GM19468 (cell line): ENCODE results near the gene PRMT1.
A peak's percentile ranks its signal among the peaks of the same experiment; 100 is the strongest.

ENCODE experiments used
- ATAC-seq: cut with Tn5 transposase; IDR thresholded peaks from one replicate; pipeline ENCODE4 v1.9.1; 2021; ENCODE audit warnings: mild to moderate bottlenecking, moderate library complexity, moderate number of reproducible peaks; ENCODE audit not compliant: unreplicated experiment; ENCODE audit errors: extremely low read depth

Gene PRMT1

GRCh38 chr19:49666120-49666444 lies 11.0 kb upstream of the PRMT1 start:
- ATAC-seq = no peak

- no peak for ATAC-seq
Observed at GRCh38 chr19:49667473-49667872, 9.6 kb upstream of the PRMT1 start.

- no peak for ATAC-seq
Observed at GRCh38 chr19:49669516-49669915, 7.6 kb upstream of the PRMT1 start.

- ATAC-seq = no peak
Observed at GRCh38 chr19:49672131-49672919, 4.7 kb upstream of the PRMT1 start.

- ATAC-seq = peak; percentile 71
Observed at GRCh38 chr19:49676136-49676783, 811 bp upstream of the PRMT1 start.

GRCh38 chr19:49676784-49677230 lies 264 bp upstream of the PRMT1 start:
- ATAC-seq = no peak

- ATAC-seq = no peak
Observed at GRCh38 chr19:49677901-49678674, 1.0 kb downstream of the PRMT1 start.

GRCh38 chr19:49678985-49679770 lies 2.1 kb downstream of the PRMT1 start:
- ATAC-seq = no peak

GRCh38 chr19:49679771-49680413 lies 2.8 kb downstream of the PRMT1 start:
- no peak for ATAC-seq

GRCh38 chr19:49680421-49681351 lies 3.6 kb downstream of the PRMT1 start:
- no peak for ATAC-seq

- no peak for ATAC-seq
Observed at GRCh38 chr19:49681830-49682229, 4.8 kb downstream of the PRMT1 start.

GRCh38 chr19:49682274-49682673 lies 5.2 kb downstream of the PRMT1 start:
- ATAC-seq = no peak

GRCh38 chr19:49683814-49684250 lies 6.8 kb downstream of the PRMT1 start:
- no peak for ATAC-seq

- no peak for ATAC-seq
Observed at GRCh38 chr19:49684251-49684982, 7.3 kb downstream of the PRMT1 start.

GRCh38 chr19:49684983-49685553 lies 8.0 kb downstream of the PRMT1 start:
- no peak for ATAC-seq

GRCh38 chr19:49685845-49686332 lies 8.8 kb downstream of the PRMT1 start:
- ATAC-seq = no peak

- ATAC-seq = no peak
Observed at GRCh38 chr19:49686503-49687088, 9.5 kb downstream of the PRMT1 start.
